HL-60 (cell line): ENCODE measurements around the gene CFAP157.

Experiments
- CTCF ChIP-seq: IDR thresholded peaks from one replicate; pipeline ENCODE4 v1.5.1; 2011; ENCODE audit warnings: low read length, control low read depth, inconsistent platforms; ENCODE audit not compliant: insufficient read depth
- GABPA ChIP-seq: IDR thresholded peaks from 2 replicates; pipeline ENCODE4 v1.6.1; 2012; ENCODE audit warnings: low read depth
- SPI1 ChIP-seq: IDR thresholded peaks from 2 replicates; pipeline ENCODE4 v1.6.1; 2012; ENCODE audit warnings: low read depth, mild to moderate bottlenecking, borderline replicate concordance
- TF ChIP-seq, protein P1 (sequence below): IDR thresholded peaks from 2 replicates; pipeline ENCODE4 v1.6.1; 2012; ENCODE audit warnings: low read depth; ENCODE audit not compliant: insufficient replicate concordance

GRCh38 chr9:127758843-127759242 lies 52.1 kb downstream of the CFAP157 start:
- TF ChIP-seq, protein P1, sequence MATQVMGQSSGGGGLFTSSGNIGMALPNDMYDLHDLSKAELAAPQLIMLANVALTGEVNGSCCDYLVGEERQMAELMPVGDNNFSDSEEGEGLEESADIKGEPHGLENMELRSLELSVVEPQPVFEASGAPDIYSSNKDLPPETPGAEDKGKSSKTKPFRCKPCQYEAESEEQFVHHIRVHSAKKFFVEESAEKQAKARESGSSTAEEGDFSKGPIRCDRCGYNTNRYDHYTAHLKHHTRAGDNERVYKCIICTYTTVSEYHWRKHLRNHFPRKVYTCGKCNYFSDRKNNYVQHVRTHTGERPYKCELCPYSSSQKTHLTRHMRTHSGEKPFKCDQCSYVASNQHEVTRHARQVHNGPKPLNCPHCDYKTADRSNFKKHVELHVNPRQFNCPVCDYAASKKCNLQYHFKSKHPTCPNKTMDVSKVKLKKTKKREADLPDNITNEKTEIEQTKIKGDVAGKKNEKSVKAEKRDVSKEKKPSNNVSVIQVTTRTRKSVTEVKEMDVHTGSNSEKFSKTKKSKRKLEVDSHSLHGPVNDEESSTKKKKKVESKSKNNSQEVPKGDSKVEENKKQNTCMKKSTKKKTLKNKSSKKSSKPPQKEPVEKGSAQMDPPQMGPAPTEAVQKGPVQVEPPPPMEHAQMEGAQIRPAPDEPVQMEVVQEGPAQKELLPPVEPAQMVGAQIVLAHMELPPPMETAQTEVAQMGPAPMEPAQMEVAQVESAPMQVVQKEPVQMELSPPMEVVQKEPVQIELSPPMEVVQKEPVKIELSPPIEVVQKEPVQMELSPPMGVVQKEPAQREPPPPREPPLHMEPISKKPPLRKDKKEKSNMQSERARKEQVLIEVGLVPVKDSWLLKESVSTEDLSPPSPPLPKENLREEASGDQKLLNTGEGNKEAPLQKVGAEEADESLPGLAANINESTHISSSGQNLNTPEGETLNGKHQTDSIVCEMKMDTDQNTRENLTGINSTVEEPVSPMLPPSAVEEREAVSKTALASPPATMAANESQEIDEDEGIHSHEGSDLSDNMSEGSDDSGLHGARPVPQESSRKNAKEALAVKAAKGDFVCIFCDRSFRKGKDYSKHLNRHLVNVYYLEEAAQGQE = no peak
- TF ChIP-seq CTCF (no peak), SPI1 (no peak), GABPA (no peak)
